Activated naive CD8-positive, alpha-beta T cell (primary cell): ENCODE measurements around the gene COPS9.

Experiments used
- H3K27ac Mint-ChIP-seq: one replicate; pipeline ENCODE4 v1.8.0; 2021; ENCODE audit warnings: mixed read lengths
- H3K27me3 Mint-ChIP-seq: one replicate; pipeline ENCODE4 v1.8.0; 2021; ENCODE audit warnings: mixed read lengths
- H3K36me3 Mint-ChIP-seq: one replicate; pipeline ENCODE4 v1.8.0; 2021; ENCODE audit warnings: mixed read lengths
- H3K4me1 Mint-ChIP-seq: one replicate; pipeline ENCODE4 v1.8.0; 2021; ENCODE audit warnings: low read depth, mixed read lengths
- H3K4me3 Mint-ChIP-seq: one replicate; pipeline ENCODE4 v1.8.0; 2021; ENCODE audit warnings: mild to moderate bottlenecking, mixed read lengths
- H3K9me3 Mint-ChIP-seq: one replicate; pipeline ENCODE4 v1.8.0; 2021; ENCODE audit warnings: low read depth, mixed read lengths

COPS9 gene

DNA sequence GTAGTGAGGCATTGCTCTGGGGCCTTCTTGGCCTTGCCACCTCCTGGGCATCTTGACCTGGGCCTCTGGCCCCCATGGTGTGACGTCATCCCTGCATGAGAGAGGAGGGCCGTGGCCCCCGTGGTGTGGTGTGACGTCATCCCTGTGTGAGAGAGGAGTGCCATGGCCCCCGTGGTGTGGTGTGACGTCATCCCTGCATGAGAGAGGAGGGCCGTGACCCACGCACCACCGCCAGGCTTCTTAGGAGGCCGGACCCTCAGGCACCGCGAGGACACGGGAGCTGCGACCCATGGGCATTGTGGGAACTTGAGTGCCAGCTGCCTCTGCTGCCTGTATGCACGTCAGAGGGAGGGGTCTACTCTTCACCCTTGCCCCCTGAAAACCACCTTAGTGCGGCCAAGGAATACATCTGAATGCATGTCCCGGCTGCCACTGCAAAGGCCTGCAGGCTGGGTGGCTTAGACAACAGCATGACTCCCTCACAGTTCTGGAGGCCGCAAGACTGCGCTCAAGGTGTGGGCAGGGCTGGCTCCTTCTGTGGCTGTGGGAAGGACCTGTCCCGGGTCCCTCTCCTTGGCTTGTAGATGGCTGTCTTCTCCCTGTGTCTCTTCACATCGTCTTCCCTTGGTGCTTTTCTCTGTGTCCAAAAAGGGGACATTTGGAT, 25.1 kb upstream of the COPS9 start:
- no peaks in the 10 kb centered on the region for H3K36me3 Mint-ChIP-seq
- no peaks in the 10 kb centered on the region for H3K9me3 Mint-ChIP-seq
- no peaks in the 10 kb centered on the region for H3K27me3 Mint-ChIP-seq
- no peaks in the 10 kb centered on the region for H3K4me1 Mint-ChIP-seq
- H3K27ac Mint-ChIP-seq = no peak overlapping the region
- H3K4me3 Mint-ChIP-seq = no peak overlapping the region

DNA sequence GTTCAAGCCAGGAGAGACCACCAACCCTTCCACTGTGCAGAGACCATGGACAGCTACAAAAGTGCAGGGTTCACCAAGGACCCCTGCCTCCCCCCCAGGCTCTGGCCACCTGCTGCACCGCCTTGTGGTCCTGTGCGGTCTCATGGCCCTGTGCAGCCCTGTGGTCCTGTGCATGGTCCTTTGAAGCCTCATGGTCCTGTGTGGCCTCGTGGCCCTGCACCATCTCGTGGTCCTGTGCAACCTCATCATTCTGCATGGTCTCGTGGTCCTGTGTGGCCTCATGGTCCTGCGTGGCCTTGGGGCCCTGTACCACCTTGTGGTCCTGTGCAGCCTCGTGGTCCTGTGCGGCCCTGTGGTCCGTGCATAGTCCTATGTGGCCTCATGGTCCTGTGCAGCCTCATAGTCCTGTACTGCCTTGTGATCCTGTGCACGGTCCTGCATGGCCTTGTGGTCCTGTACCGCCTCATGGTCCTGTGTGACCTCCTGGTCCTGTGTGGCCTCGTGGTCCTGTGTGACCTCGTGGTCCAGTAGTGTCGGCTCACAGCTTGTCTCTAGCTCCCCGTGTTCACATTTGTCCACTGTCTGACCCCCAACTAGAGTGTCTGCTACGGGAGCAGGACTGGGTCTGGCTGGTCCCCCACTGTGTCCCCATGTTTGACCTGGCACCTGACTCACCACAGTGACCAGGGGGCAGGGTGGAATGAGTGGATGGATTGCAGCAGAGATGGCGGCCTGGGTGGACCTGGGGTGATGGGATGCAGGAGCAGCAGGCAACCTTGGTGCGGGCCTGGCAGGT, 24.4 kb upstream of the COPS9 start:
- Mint-ChIP-seq H3K9me3 (no peaks in the 10 kb centered on the region), H3K4me3 (no peak overlapping the region), H3K27ac (no peak overlapping the region), H3K4me1 (no peaks in the 10 kb centered on the region), H3K27me3 (no peaks in the 10 kb centered on the region), H3K36me3 (no peaks in the 10 kb centered on the region)

DNA sequence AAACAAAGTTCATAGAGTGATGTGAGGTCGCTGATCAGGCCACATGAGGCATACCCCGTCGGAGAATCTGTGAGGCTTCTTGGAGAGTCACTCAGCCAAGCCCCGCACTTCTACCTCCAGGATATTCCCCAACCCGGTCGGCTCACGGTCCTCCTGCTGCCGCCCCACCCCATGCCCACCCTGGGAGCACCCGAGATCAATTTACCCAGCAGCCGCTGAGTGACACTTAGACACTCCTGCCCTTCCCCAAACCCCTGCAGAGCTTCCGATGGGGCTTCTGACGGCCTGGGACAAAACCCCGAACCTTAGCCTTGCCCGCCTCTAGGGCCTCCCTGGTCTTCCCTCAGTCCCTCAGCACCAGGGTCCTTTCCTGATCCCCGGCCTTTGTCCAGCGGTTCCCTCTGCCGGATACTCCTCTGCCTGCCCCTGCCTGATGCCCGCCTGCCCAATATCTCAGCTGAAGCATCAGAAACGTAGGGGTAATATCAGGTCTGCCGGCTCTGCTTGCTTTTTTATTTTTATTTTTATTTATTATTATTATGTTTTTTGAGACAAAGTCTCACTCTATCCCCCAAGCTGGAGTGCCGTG, 23.2 kb upstream of the COPS9 start:
- H3K27ac Mint-ChIP-seq = no peak overlapping the region
- no peak overlapping the region for H3K4me3 Mint-ChIP-seq
- no peaks in the 10 kb centered on the region for H3K36me3 Mint-ChIP-seq
- no peaks in the 10 kb centered on the region for H3K4me1 Mint-ChIP-seq
- H3K9me3 Mint-ChIP-seq = no peaks in the 10 kb centered on the region
- no peaks in the 10 kb centered on the region for H3K27me3 Mint-ChIP-seq

GRCh38 chr2:240157147-240157470, 21.0 kb upstream of the COPS9 start:
- Mint-ChIP-seq H3K4me1 (no peaks in the 10 kb centered on the region), H3K9me3 (peaks cover 6% of the 10 kb centered on the region), H3K36me3 (no peaks in the 10 kb centered on the region), H3K4me3 (no peak overlapping the region), H3K27ac (no peak overlapping the region), H3K27me3 (peaks cover 7% of the 10 kb centered on the region)

DNA sequence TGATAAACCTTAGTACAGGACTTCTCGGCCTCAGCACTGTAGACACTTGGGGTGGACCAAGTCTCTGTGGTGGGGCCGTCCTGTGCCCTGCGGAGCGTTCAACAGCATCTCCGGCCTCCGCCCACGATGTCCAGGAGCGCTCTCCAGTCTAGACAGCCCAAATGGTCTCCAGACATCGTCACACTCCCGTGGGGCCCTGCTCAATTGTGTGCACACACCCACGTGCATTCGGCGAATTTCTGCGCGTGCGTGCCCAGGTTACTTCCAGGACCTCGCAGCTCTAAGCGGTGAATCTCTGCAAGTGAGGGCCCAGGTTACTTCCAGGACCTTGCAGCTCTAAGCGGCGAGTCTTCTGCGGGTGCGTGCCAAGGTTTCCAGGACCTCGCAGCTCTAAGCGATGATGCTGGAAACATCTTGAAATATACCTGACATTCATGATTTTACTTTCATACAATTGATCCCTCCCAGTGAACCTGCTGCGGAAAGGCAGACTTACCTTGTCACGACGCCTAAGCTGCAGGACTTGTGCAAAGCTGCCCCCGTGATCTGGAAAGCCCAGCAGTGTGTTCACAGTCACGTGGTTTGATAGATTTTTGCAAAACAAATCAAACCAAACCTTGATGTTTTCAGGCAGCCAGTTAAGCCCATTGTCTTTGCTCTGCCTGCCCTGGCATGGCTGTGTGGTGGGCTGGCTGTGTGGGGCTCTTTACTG, 20.5 kb upstream of the COPS9 start:
- no peaks in the 10 kb centered on the region for H3K4me1 Mint-ChIP-seq
- no peaks in the 10 kb centered on the region for H3K36me3 Mint-ChIP-seq
- peaks cover 6% of the 10 kb centered on the region for H3K9me3 Mint-ChIP-seq
- no peak overlapping the region for H3K27ac Mint-ChIP-seq
- H3K27me3 Mint-ChIP-seq = peaks cover 7% of the 10 kb centered on the region
- H3K4me3 Mint-ChIP-seq = no peak overlapping the region

DNA sequence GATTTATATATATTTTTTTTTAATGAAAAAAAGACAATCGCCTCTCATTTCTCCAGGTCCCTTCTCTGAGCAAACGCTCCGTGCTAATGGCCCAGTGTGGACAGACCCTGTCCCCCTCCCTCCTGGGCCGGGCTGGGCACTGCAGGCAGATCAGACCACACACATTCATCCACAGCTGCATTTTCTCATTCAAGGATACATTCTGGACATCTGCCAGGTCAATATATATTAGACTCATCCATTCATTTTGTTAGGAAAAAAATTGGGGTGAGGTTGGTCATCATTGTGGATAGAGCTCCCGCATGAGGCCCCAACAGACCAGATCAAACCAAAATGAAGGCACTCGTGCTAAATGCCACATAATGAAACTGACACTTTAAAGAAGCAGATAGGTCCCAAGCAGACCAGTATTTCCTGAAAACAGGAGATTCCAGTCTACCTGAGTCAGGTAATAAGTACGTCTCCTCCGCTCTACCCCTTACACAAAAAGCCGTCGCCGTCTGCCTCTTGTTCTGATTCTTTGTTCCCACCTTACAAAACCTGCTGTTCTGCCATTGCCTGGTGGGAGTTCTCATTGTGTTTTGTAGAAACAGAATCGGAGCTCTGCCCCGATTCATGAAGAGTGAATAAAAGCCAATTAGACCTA, 19.8 kb upstream of the COPS9 start:
- no peak overlapping the region for H3K27ac Mint-ChIP-seq

GRCh38 chr2:240155048-240155744, 19.1 kb upstream of the COPS9 start:
- Mint-ChIP-seq H3K9me3 (peaks cover 6% of the 10 kb centered on the region), H3K4me1 (no peaks in the 10 kb centered on the region), H3K36me3 (no peaks in the 10 kb centered on the region), H3K27ac (no peak overlapping the region), H3K27me3 (peaks cover 7% of the 10 kb centered on the region), H3K4me3 (no peak overlapping the region)

More for the DNA sequence above, 19.8 kb upstream of the COPS9 start:
- H3K4me3 Mint-ChIP-seq = no peak overlapping the region
- no peaks in the 10 kb centered on the region for H3K36me3 Mint-ChIP-seq
- H3K27me3 Mint-ChIP-seq = peaks cover 7% of the 10 kb centered on the region
- H3K9me3 Mint-ChIP-seq = peaks cover 6% of the 10 kb centered on the region
- H3K4me1 Mint-ChIP-seq = no peaks in the 10 kb centered on the region

- peaks cover 6% of the 10 kb centered on the region for H3K9me3 Mint-ChIP-seq
- H3K4me3 Mint-ChIP-seq = no peak overlapping the region
- no peaks in the 10 kb centered on the region for H3K4me1 Mint-ChIP-seq
- H3K27me3 Mint-ChIP-seq = peaks cover 9% of the 10 kb centered on the region
- no peak overlapping the region for H3K27ac Mint-ChIP-seq
- H3K36me3 Mint-ChIP-seq = no peaks in the 10 kb centered on the region
These were observed 18.5 kb upstream of the COPS9 start for GRCh38 chr2:240154606-240155005.

DNA sequence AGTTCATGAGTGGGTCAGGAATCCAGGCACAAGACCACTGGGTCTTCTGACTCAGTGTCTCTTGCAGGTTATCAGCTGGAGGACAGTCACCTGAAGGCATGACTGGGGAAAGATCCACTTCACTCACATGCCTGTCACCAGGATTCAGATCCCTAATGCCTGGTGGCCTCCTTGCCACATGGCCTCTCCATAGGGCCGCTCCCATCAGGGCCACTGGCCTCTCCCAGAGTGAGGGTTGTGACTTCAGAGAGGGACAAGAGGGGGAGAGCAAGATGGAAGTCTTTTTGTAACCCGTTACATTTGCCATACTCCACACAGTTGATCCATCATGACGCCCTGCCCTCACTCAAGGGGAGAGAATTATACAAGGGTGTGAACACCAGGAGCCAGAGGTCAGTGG, 17.3 kb upstream of the COPS9 start:
- Mint-ChIP-seq H3K36me3 (no peaks in the 10 kb centered on the region), H3K4me3 (no peak overlapping the region), H3K27me3 (peaks cover 9% of the 10 kb centered on the region), H3K27ac (no peak overlapping the region), H3K9me3 (peaks cover 6% of the 10 kb centered on the region), H3K4me1 (no peaks in the 10 kb centered on the region)

DNA sequence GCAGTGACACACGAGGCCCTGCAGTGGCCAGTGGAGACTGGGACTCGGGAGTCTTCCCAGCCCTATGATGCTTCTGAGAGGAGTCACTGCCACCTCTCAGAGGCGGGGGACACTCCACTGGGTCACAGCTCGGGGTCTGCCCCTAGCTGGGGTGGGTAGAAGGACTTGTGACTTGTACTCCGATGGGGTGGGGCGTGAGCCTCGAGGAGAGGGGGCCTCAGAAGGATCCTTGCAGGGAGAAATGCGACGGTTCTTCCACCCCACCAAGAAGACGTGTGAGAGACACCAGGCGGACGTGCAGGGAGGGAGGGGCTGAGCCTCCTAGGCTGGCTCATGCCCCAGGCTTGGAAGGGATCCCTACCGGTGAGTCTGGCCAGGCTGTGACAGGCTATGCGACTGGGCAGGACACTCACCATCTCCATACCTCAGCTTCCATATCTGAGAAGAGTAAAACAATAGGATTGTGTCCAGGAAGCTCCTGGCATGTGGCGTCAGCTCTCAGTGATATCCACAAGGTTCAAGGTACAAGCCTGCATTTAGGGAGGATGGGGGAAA, 15.4 kb upstream of the COPS9 start:
- Mint-ChIP-seq H3K27ac (no peak overlapping the region), H3K36me3 (no peaks in the 10 kb centered on the region), H3K9me3 (peaks cover 6% of the 10 kb centered on the region), H3K27me3 (peaks cover 9% of the 10 kb centered on the region), H3K4me3 (no peak overlapping the region), H3K4me1 (no peaks in the 10 kb centered on the region)

GRCh38 chr2:240149943-240150784, 14.1 kb upstream of the COPS9 start:
- H3K36me3 Mint-ChIP-seq = no peaks in the 10 kb centered on the region
- peaks cover 6% of the 10 kb centered on the region for H3K9me3 Mint-ChIP-seq
- peaks cover 9% of the 10 kb centered on the region for H3K27me3 Mint-ChIP-seq
- no peak overlapping the region for H3K4me3 Mint-ChIP-seq
- H3K4me1 Mint-ChIP-seq = no peaks in the 10 kb centered on the region
- H3K27ac Mint-ChIP-seq = no peak overlapping the region

DNA sequence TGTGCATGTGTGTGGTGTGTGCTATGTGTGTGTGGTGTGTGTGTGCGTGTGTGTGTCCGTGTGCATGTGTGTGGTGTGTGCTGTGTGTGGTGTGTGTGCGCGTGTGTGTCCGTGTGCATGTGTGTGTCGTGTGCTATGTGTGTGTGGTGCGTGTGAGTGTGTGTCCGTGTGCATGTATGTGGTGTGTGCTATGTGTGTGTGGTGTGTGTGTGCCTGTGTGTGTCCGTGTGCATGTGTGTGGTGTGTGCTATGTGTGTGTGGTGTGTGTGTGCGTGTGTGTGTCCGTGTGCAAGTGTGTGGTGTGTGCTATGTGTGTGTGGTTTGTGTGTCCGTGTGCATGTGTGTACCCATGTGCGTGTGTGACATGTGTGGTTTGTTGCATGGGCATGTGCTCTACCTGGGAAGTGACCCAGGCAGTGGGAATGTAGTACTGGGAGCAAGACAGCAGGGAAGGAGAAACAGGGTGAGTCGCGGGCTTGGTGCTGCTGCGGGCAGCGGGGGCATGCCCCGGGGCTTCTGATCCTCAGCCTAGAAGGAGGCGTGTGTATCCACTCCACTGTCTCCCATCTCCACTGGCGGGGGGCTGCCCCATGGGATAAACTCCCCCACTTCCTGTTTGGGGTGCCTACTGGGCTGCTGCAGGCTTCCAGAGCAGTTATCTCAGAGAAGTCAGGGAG, 11.9 kb upstream of the COPS9 start:
- Mint-ChIP-seq H3K4me3 (no peak overlapping the region), H3K27me3 (peaks cover 6% of the 10 kb centered on the region), H3K4me1 (peaks cover 2% of the 10 kb centered on the region), H3K9me3 (peaks cover 6% of the 10 kb centered on the region), H3K36me3 (no peaks in the 10 kb centered on the region), H3K27ac (no peak overlapping the region)

GRCh38 chr2:240147382-240147781, 11.3 kb upstream of the COPS9 start:
- no peak overlapping the region for H3K27ac Mint-ChIP-seq
- no peak overlapping the region for H3K4me3 Mint-ChIP-seq
- H3K9me3 Mint-ChIP-seq = no peaks in the 10 kb centered on the region
- peaks cover 2% of the 10 kb centered on the region for H3K4me1 Mint-ChIP-seq
- peaks cover 3% of the 10 kb centered on the region for H3K27me3 Mint-ChIP-seq
- no peaks in the 10 kb centered on the region for H3K36me3 Mint-ChIP-seq
